ELR (cell line): ENCODE measurements around the gene ST8SIA6.
"Not testable (repeated sequence)": the region's sequence is repeated elsewhere in the genome, so short reads cannot be mapped to it uniquely, and the experiment has no call there.

Experiments used
- DNase-seq: peaks from one replicate; pipeline ENCODE4 v3.0.0-alpha.2; 2015; ENCODE audit warnings: low read depth

ST8SIA6 gene

DNA sequence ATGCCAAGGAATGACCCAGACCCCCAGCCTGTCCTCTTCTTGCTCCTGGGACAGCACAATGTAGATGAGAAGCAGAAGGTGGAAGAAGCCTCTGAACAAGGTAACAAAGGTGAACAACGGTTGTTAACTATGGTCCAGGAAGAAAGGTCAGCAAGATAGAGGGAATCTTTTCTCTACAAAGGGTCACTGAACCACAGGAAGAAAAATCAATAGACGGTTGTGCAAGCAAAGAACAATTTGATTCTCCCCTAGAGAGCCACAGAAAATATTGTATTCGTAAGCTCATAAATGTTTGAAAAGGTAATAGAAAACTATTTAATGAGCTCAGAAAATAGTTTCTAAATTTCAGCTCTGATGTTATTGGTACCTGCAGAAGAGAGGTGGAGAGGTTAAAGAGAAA is 111.3 kb downstream of the ST8SIA6 start:
- DNase-seq, result no peak

DNA sequence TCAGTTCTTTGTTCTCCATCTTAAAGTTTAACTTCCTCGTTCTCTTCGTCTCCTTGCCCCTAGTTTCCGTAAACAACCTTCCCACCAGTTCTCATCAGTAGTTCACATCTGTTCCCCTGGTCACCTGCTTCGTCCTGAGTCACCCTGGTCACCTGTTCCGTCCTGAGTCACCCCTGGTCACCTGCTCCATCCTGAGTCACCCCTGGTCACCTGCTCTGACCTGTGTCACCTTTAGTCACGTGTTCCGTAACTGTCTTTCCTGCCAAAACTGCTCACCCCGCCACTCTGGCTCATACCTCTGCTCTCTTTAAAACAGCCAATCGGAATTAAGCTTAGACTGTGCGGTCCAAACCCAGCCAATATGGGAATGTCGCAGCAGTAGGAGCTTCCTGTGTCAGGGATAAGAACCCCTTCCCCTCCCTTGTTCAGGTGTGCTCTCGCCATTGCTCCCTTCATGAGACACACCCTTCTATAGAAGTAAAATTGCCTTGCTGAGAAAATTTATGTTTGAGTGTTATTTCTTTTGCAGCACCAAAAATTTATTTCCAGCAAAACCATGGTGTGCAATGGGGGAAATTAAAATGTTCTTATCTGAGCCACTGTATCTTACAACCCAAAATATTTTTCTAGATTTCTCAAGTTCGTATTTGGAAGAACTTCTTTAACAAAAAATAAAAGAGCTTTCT is 114.1 kb downstream of the ST8SIA6 start:
- no peak for DNase-seq

DNA sequence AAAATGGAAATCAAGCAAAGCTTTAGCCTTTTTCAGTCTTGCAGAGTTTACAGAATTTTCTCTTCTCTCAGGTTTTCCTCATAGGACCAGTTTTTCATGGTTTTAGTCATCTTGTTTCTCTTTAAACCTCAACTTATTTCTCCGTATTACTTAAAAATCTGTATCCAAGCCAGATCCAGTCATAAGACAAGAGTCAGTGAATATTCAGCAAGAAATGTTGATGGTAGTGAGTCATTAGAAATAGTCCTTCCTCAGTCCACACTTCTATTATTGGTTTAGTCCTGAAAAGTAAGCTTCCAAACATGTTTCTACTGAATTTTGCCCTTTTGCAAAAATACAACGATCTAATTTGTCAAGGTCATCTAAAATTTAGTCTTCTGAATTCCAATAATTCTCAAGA is 119.3 kb downstream of the ST8SIA6 start:
- peak; percentile 84 for DNase-seq

DNA sequence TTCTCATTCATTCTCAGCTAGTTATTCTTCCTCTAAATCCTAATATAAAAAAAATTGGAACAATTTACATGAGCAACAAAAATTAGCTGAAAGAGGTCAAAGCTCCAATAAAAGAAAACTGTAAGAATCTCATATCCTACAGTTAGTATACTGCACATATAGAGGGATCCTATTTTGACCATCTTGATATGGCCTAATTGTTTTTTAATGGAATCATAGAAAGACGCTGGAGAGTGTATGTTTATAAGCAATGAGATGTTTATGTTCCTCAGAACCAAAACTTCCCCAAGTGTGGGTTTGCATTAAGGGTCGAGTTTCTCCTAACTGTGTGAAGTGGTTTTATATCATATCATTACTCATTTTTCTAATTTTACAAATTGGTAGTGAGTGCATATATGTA is 123.9 kb downstream of the ST8SIA6 start:
- DNase-seq, result no peak

DNA sequence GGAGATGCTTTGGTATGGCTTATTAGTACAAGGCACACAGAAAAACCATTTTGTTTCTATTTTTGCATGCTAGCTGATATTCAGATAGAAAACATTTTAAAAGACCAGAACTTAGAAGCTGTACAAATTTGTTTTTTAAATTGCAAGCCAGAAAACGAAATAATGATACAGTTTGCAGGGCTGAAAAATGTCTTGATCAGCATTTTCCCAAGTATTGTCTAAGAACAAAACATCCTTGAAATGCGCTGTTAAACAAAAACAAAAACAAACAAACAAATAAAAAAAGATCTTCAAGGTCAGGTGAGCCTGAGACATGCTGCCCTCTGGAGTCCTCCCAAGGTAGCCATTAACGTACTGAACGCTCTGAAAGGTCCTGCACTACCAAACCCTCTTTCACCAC is 128.0 kb downstream of the ST8SIA6 start:
- no peak for DNase-seq

DNA sequence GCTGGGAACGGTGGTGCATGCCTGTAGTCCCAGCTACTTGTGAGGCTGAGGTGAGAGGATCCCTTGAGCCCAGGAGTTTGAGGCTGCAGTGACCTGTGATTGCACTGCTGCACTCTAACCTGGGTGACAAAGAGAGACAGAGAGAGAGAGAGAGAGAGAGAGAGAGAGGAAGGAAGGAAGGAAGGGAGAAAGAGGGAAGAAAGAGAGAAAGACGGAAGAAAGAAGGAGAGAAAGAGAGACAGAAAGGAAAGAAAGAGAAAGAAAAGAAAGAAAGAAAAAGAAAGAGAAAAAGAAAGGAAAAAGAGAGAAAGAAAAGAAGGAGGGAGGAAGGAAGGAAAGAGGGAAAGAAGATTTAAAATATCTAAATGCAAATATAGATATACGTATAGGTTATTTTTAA is 132.4 kb downstream of the ST8SIA6 start:
- not testable (repeated sequence) for DNase-seq

DNA sequence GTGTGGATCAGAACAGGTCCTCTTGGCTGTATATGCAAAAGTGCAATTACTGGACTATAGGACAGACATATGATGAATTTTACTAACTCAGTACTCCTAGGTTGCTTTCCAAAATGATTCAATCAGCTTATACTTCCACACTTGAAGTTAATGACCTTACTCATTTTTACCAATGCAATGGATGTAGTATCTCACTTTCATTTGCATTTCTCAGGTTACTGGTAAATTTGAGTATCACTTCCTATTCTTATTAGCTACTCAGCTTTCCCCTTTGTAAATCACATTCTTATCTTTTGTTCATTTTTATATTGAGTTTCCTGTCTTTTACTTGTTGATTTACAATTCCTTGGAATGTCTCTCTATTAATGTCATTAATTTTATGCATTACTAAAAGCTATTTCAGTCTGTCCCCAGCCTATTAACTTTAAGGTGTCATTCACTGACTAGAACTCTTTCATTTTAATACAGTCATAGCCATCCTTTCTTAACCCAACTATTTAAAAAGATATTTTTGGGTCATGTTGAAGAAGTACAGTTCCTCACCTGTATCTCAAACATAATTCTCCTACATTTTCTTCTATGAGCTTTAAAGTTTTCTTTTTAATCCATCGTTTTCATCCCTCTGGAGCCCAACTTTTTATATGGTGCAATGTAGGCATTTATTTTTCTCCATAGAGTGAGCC is 137.8 kb downstream of the ST8SIA6 start:
- DNase-seq, result no peak

DNA sequence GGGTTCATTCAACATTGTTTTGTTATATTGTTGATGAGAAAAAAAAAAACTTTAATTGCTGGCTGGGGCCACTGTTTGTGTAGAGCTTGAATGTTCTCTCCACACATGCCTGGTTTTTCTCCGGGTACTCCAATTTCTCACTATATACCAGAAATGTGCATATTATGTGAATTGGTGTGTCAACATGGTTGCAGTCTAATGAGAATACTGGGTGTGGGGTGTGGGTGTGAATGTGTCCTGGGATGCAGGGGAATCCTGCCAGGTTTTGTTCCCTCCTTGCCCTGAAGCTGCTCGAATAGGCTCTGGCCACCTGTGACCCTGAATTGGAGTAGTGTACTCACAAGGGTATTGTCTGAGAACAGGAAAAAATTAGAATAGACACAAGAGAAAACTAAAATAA is 145.0 kb downstream of the ST8SIA6 start:
- DNase-seq, result no peak

DNA sequence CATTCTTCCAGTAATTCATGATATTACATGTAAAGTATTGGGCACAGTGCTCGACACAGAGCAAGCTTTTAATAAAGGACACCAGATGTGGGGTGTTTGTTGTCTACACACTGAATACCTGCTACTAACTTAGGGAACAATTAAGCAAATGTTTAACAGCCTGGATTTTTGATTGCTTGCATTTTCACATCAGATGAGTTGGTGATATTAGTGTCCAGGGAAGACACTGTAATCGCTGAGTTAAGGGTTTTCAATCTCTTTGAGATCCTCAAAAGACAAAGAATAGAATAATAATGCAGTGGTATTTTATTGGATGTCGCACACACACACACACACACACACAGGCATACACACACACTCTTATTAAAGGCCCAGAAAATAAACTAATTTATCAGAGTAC is 147.3 kb downstream of the ST8SIA6 start:
- no peak for DNase-seq

DNA sequence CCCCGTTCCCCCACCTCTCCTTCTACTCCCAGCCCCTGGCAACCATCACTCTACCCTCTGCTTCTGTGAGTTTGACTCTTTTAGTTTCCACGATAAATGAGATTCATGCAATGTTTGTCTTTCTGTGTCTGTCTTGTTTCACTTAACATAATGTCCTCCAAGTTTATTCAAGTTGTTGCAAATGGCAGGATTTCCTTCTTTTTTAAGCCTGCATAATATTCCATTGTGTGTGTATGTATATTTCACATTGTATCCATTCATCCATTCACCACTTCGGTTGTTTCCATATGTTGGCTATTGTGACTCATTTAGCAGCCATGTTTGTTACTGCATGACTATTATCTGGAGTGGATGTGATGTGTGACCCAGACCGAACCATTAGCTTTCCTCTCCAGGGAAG is 162.0 kb downstream of the ST8SIA6 start:
- DNase-seq, result peak; percentile 6

DNA sequence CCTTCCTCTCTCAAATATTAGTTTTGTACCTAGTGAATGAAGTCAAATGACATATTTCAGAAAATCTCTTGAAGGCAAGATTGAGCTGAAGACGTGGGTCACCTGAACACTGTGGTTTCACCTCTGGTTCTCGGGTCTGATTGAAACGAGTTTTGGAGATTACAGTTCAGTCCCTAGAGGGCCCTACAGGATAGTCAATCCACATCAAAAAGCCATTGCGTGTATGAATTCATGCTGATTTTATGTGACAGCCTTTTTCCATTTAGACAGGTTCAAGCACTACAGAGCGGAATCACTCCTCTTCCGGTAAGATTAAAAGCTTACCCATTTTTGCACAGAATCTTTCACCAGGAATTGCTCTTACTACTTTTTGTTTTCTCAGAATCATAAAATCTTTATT is 164.2 kb downstream of the ST8SIA6 start:
- DNase-seq, result peak; percentile 46

DNA sequence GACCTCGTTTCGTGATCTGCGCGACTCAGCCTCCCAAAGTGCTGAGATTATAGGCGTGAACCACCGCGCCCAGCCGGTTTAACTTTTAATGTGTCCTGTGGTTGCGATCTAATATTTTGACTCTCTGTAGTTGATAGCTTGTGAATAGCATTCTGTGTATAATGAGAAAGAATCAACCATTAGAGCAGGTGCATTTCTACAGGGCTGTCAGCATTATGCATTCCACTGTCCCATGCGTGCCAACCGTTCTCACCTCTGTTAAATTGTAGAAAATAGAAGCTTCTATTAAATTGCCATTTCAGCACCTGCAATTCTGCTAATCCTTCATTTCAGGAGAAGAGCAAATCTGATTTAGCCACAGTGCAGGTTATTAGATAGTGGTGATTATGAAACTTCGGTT is 164.6 kb downstream of the ST8SIA6 start:
- no peak for DNase-seq

DNA sequence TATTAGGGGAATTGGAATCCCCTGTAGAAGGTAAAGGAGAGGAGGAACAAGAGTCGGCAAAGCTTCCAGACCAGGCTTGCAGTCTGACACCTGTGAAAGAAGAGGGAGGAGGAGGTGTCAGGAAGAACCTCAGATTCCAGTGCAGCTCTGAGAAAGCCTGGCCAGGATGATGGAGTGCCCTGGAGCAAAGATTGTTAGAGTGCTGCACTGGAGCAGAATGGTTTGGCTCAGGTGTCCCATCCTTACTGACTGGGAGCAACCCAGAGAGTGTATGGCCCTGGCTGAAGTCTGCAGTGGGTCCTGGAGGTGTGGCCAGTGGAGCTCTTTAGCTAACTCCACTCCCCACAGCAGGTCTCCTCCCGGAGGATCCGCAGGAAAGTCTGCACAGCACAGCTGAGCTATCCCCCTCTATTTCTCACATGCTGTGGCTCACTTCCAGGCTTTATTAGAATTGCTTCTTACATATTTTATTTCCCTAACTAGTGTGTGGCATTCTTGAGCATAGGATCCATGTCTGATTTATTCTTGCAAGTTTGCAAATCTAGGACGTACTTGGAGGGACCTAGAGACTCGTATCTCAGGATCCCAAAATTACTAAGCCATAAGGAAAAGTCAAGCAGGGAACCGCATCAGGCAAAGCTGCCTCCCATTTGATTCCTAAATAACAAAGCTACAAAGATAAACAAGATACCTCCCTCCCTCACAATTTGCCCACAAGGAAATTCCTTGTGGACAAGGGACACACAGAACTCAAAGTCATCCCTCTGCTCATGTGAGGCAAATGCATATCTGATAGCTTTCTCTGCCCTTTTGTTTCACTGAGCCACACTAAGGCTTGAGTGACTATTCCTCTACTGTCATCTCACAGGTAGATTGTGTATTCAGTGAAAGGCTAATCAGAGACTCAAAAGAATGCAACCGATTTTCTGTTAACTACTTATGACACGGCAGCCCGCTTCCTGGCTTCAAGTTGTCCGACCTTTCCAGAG is 167.5 kb downstream of the ST8SIA6 start:
- no peak for DNase-seq

DNA sequence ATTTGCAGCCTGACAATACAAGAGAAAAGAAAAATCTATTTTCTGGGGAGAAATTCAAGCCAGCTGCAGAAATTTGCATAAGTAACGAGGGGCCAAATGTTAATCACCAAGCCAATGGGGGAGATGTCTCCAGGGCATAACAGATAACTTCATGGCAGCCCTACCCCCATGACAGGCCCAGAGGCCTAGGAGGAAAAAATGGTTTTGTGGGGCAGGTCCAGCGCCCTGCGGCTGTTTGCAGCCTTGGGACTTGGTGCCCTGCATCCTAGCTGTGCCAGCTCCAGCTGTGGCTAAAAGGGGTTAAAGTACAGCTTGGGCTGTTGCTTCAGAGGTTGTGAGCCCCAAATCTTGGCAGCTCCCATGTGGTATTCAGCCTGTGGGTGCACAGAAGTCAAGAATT is 172.1 kb downstream of the ST8SIA6 start:
- DNase-seq, result no peak

DNA sequence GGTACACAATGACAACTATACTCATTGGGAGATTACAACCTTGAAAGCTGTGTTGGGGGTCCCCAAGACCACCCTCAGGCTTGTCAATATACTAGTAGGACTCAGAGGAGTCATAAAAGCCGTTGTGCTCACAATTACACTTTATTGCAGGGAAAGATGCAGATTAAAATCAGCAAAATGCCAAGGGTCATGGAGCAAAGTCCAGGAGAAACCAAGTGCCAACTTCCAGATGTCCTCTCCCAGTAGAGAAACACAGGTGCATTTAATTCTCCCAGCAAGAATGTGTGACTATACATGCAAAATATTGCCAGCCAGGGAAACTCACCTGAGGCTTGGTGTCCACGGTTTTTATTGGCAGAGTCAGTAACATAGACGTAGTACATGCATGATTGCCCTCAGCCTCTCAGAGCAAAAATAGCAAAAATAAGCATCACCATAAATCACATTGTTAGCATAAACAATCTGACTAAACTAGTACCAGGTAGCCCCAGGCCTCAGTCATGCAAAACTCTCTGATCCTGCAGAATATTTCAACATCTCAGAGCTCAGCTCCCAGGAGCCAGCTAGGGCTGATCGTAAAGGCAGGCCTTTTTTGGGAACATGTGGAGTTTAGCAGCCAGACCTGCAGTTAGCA is 175.7 kb downstream of the ST8SIA6 start:
- DNase-seq, result no peak

DNA sequence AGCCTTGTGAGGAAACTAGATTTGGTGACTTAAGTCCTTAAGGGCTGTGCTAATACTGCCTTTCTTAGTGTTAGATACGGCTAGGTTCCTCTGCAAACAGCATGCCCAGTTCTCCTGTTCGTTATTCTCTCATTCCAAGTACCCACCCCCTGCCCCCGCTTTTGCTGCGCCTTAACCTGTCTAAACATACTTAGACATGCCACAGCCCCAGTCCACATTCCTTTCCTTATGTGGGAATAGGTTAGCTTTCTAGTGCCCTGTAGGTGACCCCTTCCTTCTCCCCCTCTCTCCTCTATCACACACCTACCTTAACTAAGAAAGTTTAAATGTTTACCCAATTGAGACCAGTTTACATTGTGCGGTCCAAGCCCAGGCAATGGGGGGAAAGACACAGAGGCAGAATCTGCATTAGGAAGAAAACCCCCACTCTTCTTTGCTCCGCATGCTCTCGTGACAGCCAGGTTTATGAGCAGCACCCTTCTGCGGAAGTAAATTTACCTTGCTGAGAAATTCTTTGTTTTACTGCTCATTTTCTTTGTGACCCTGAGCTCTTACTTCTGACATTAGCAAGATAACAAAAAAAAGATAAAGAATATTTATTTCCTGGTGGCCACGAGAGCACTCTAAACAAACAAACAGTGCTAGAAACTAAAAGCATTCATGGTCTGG is 177.5 kb downstream of the ST8SIA6 start:
- no peak for DNase-seq

DNA sequence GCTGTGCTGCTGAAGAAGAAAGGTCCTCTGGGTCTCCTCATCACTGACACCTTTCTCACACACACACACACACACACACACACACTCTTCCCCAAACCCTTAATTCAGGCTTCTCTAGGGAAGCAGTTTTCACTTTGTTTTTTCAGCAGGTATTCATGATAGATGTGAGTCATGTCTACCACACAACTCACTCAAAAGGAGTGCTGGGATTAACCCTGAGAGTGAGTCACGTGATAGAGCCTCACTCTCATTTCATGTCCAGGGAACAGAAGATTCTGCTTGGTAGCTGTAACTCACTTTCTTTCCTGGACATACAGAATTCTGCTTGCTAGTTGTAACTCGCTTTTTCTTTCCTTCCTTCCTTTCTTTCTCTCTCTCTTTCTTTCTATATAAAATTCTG is 181.0 kb downstream of the ST8SIA6 start:
- peak; percentile 83 for DNase-seq

DNA sequence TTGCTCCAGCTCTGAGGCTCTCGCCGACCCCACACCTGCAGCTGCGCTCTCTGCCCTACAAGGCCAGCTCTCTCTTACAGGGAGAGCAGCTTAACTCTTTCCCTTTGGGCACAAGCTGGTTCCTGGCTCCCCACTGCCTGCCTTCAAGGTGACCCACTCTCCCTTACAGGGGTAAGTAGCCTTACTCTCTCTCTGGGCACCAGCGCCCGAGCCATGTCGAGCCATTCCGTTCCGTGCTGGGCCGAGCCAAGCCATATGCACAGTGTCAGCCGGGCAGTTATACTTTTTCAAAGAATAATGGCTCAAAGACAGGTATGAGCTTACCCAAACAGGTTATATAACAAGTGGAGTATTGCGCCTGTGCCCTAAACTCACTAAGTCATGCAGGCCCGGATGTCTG is 181.7 kb downstream of the ST8SIA6 start:
- no peak for DNase-seq
